NCI-H1417 (cell line): ENCODE measurements around the gene CAPN13.

Experiments
- DNase-seq, 3 experiments: peaks; one replicate each; lab custom pipeline; 2025; lab: John Stamatoyannopoulos, UW

The CAPN13 gene

GRCh38 chr2:30730736-30731647 is 76.3 kb downstream of the CAPN13 start:
- DNase-seq = no peak

GRCh38 chr2:30729031-30729430 is 78.2 kb downstream of the CAPN13 start:
- DNase-seq = peak in 1 of 3 experiments; percentile 25

- no peak for DNase-seq
These were observed 84.1 kb downstream of the CAPN13 start for GRCh38 chr2:30722936-30723725.

- DNase-seq = no peak
These were observed 85.3 kb downstream of the CAPN13 start for GRCh38 chr2:30721668-30722647.

- DNase-seq = no peak
These were observed 86.0 kb downstream of the CAPN13 start for GRCh38 chr2:30721241-30721640.

GRCh38 chr2:30717081-30717650 is 90.1 kb downstream of the CAPN13 start:
- DNase-seq = no peak

- DNase-seq = peak in 1 of 3 experiments; percentile 39
These were observed 90.9 kb downstream of the CAPN13 start for GRCh38 chr2:30716123-30716900.

GRCh38 chr2:30714811-30715709 is 92.2 kb downstream of the CAPN13 start:
- DNase-seq = peak in 1 of 3 experiments; percentile 40

- no peak for DNase-seq
These were observed 93.5 kb downstream of the CAPN13 start for GRCh38 chr2:30713698-30714097.

GRCh38 chr2:30711646-30712085 is 95.6 kb downstream of the CAPN13 start:
- peak; percentile 84 to 96 (median 94) for DNase-seq

- no peak for DNase-seq
These were observed 96.8 kb downstream of the CAPN13 start for GRCh38 chr2:30710461-30710860.

GRCh38 chr2:30710016-30710415 is 97.2 kb downstream of the CAPN13 start:
- no peak for DNase-seq

- no peak for DNase-seq
These were observed 97.7 kb downstream of the CAPN13 start for GRCh38 chr2:30709516-30709915.

GRCh38 chr2:30708491-30709290 is 98.6 kb downstream of the CAPN13 start:
- peak in 1 of 3 experiments; percentile 23 for DNase-seq

GRCh38 chr2:30707304-30707903 is 99.8 kb downstream of the CAPN13 start:
- DNase-seq = no peak

- DNase-seq = peak; percentile 67 to 87 (median 71)
These were observed 100.5 kb downstream of the CAPN13 start for GRCh38 chr2:30706534-30707303.
